K562 (cell line): ENCODE measurements around the gene PCSK5. TPM values are rescaled to one million over a fixed set of nuclear protein-coding genes. Genes with fewer than 3 reads are reported as not detected.
A peak's percentile ranks its signal among the peaks of the same experiment; 100 is the strongest.

Experiments used
- ATF3 ChIP-seq, 2 experiments: fragments of 450-650 bp in 1 of 2; sonication (generic) in 1 of 2; formaldehyde crosslinking in 1 of 2; IDR thresholded peaks in 1 of 2; conservative IDR thresholded peaks in 1 of 2; 2 replicates each; pipeline versions ENCODE4 v1.6.1 to v1.8.1; 2016 to 2023; ENCODE audit warnings: mild to moderate bottlenecking in 2 of 2, moderate library complexity in 2 of 2, inconsistent platforms in 1 of 2, missing genetic modification reagents in 1 of 2
- E2F6 ChIP-seq, 2 experiments: IDR thresholded peaks; 2 replicates each; pipeline ENCODE4 v1.6.1; 2011; ENCODE audit warnings: borderline replicate concordance in 1 of 2, control low read depth in 1 of 2, low read depth in 1 of 2, low read length in 1 of 2, mild to moderate bottlenecking in 1 of 2, mixed read lengths in 1 of 2, moderate library complexity in 1 of 2; ENCODE audit not compliant: insufficient read depth in 1 of 2, insufficient read length in 1 of 2, poor library complexity in 1 of 2, severe bottlenecking in 1 of 2; ENCODE audit errors: extremely low read depth in 1 of 2
- ELF1 ChIP-seq: fragments of 200-800 bp; sonication (Bioruptor generic); IDR thresholded peaks from 2 replicates; pipeline ENCODE4 v1.6.1; 2016; ENCODE audit warnings: missing genetic modification characterization, missing compliant biosample characterization
- ETS1 ChIP-seq: conservative IDR thresholded peaks from 2 replicates; pipeline ENCODE4 v1.6.1; 2011; ENCODE audit warnings: low read depth, mild to moderate bottlenecking, low read length; ENCODE audit not compliant: control insufficient read depth
- FOXA3 ChIP-seq, 2 experiments: fragments of 450-650 bp in 1 of 2; sonication (generic) in 1 of 2; formaldehyde crosslinking; IDR thresholded peaks in 1 of 2; conservative IDR thresholded peaks in 1 of 2; 2 replicates each; pipeline versions ENCODE4 v1.4.0 to v1.8.0; 2020 to 2022; ENCODE audit warnings: mild to moderate bottlenecking in 2 of 2, missing genetic modification reagents in 1 of 2
- GABPB2 ChIP-seq: fragments of 250-450 bp; sonication (Bioruptor Pico); conservative IDR thresholded peaks from 2 replicates; pipeline ENCODE4 v1.5.1; 2021; ENCODE audit warnings: mild to moderate bottlenecking
- L3MBTL2 ChIP-seq: fragments of 450-650 bp; IDR thresholded peaks from 2 replicates; pipeline ENCODE4 v1.6.1; 2016; ENCODE audit warnings: mild to moderate bottlenecking, moderate library complexity
- NFRKB ChIP-seq: fragments of 450-650 bp; IDR thresholded peaks from 2 replicates; pipeline ENCODE4 v1.6.1; 2016; ENCODE audit warnings: low read depth
- NR1H2 ChIP-seq: sonication (generic); formaldehyde crosslinking; IDR thresholded peaks from 2 replicates; pipeline ENCODE4 v1.4.0; 2020; ENCODE audit warnings: mild to moderate bottlenecking, missing genetic modification reagents
- PKNOX1 ChIP-seq: fragments of 450-650 bp; IDR thresholded peaks from 2 replicates; pipeline ENCODE4 v1.6.1; 2016
- XRCC5 ChIP-seq: fragments of 200-400 bp; formaldehyde crosslinking; IDR thresholded peaks from 2 replicates; pipeline ENCODE4 v1.6.1; 2017; ENCODE audit warnings: low read depth, mild to moderate bottlenecking, low read length
- ZBTB11 ChIP-seq, 3 experiments: fragments of 200-800 bp in 1 of 3; fragments of 250-450 bp in 1 of 3; fragments of 450-650 bp in 1 of 3; sonication (Bioruptor Pico) in 1 of 3; sonication (Bioruptor generic) in 1 of 3; formaldehyde crosslinking in 1 of 3; IDR thresholded peaks; 2 replicates each; pipeline versions ENCODE4 v1.6.1 to v1.8.0; 2016 to 2022; ENCODE audit warnings: mild to moderate bottlenecking in 2 of 3, missing genetic modification characterization in 2 of 3, missing compliant biosample characterization in 1 of 3, moderate library complexity in 1 of 3
- ZFP36 ChIP-seq: fragments of 150-350 bp; IDR thresholded peaks from 2 replicates; pipeline ENCODE4 v1.6.1; 2018; ENCODE audit warnings: low read length, low read depth; ENCODE audit not compliant: partially characterized antibody
- ZFX ChIP-seq: sonication (generic); formaldehyde crosslinking; IDR thresholded peaks from 2 replicates; pipeline ENCODE4 v1.8.0; 2022; ENCODE audit warnings: mild to moderate bottlenecking, missing genetic modification reagents, moderate library complexity
- ZNF253 ChIP-seq: fragments of 250-450 bp; sonication (Bioruptor Pico); conservative IDR thresholded peaks from 2 replicates; pipeline ENCODE4 v1.6.1; 2021; ENCODE audit warnings: mild to moderate bottlenecking
- ZNF398 ChIP-seq: fragments of 250-450 bp; sonication (Bioruptor Pico); IDR thresholded peaks from 2 replicates; pipeline ENCODE4 v1.8.0; 2021; ENCODE audit warnings: moderate library complexity, mild to moderate bottlenecking, inconsistent platforms
- ZZZ3 ChIP-seq: fragments of 450-650 bp; IDR thresholded peaks from 2 replicates; pipeline ENCODE4 v1.6.1; 2016; ENCODE audit warnings: antibody characterized with exemption, mild to moderate bottlenecking, moderate library complexity
- polyA plus RNA-seq, 8 experiments: library from polyadenylated mRNA; depleted of rRNA in 4 of 8; stranded (reverse) in 5 of 8; unstranded in 3 of 8; fragments of >200 nt; fragmentation: Nextera tagmentation in 2 of 8; fragmentation: Illumina TruSeq in 1 of 8; extraction: Ambion mirVana in 2 of 8; extraction: Trizol in 1 of 8; gene quantifications; 2 replicates each; pipeline versions ENCODE4 v1.2.1 to v1.2.3, GENCODE V29; 2011 to 2014; ENCODE audit warnings: inconsistent platforms in 1 of 8, missing spikeins in 1 of 8
- total RNA-seq, 7 experiments: library from RNA; depleted of rRNA in 6 of 7; stranded (reverse); fragments of >200 nt in 6 of 7; fragmentation: Illumina TruSeq in 2 of 7; extraction: Trizol in 2 of 7; gene quantifications; 2 replicates each; pipeline versions ENCODE4 v1.2.1 to v1.2.3, GENCODE V29; 2011 to 2021; ENCODE audit warnings: low replicate concordance in 1 of 7

Gene PCSK5
- total and polyA plus RNA-seq, 9 of the 15 experiments (the other 6 are each of a cell fraction or from before 2014, with no cell fraction given), result not detected

GRCh38 chr9:76394960-76395252 lies 504.4 kb downstream of the PCSK5 start (continued):
- 0 out of 2 replicates have a peak, but pooled peaks have one; percentile 10 for TF ChIP-seq ATF3 (IDR thresholded peaks at IDR 0.05)
- no peak for TF ChIP-seq ATF3 (CRISPR knock-in tag; conservative IDR thresholded peaks at IDR 0.05)
- peak; percentile 50 for TF ChIP-seq ZFX
- no peak for TF ChIP-seq ZNF398 (CRISPR knock-in tag)
- peak; percentile 18 for TF ChIP-seq ZFP36
- no peak for TF ChIP-seq ETS1
- no peak for TF ChIP-seq NR1H2 (CRISPR knock-in tag)
- 0 out of 4 replicates have a peak, but pooled peaks of 1 of the 2 experiments have one; percentile 7 for TF ChIP-seq FOXA3 (CRISPR knock-in tag; conservative IDR thresholded peaks at IDR 0.05 in 1 of 2, IDR thresholded peaks at IDR 0.05 in 1 of 2)
- TF ChIP-seq PKNOX1, result peak; percentile 45
- TF ChIP-seq ZBTB11 (CRISPR knock-in tag; IDR thresholded peaks at IDR 0.05), result peak in 1 of 3 experiments; percentile 58; a peak in 1 of 6 replicates
- TF ChIP-seq GABPB2 (CRISPR knock-in tag), result no peak
- TF ChIP-seq E2F6 (IDR thresholded peaks at IDR 0.05; ENCODE audit: borderline replicate concordance in 1 of 2, extremely low read depth in 1 of 2, insufficient read depth in 1 of 2, insufficient read length in 1 of 2, low read depth in 1 of 2, low read length in 1 of 2, poor library complexity in 1 of 2, severe bottlenecking in 1 of 2), result peak in 1 of 2 experiments; percentile 13
- TF ChIP-seq ZNF253 (CRISPR knock-in tag), result no peak
- no peak for TF ChIP-seq ZZZ3
- no peak for TF ChIP-seq XRCC5
- no peak; the same call in 1 of the 2 replicates for TF ChIP-seq ELF1
- peak; percentile 48; the same call in 1 of the 2 replicates for TF ChIP-seq L3MBTL2
- 0 out of 2 replicates have a peak, but pooled peaks have one; percentile 31 for TF ChIP-seq NFRKB
- TF ChIP-seq, all 486 proteins: peak for 15
